Measurements from ENCODE around the gene SLC17A5.
"Not testable (repeated sequence)": the region's sequence is repeated elsewhere in the genome, so short reads cannot be mapped to it uniquely, and the experiment has no call there.

SLC17A5 gene

DNA sequence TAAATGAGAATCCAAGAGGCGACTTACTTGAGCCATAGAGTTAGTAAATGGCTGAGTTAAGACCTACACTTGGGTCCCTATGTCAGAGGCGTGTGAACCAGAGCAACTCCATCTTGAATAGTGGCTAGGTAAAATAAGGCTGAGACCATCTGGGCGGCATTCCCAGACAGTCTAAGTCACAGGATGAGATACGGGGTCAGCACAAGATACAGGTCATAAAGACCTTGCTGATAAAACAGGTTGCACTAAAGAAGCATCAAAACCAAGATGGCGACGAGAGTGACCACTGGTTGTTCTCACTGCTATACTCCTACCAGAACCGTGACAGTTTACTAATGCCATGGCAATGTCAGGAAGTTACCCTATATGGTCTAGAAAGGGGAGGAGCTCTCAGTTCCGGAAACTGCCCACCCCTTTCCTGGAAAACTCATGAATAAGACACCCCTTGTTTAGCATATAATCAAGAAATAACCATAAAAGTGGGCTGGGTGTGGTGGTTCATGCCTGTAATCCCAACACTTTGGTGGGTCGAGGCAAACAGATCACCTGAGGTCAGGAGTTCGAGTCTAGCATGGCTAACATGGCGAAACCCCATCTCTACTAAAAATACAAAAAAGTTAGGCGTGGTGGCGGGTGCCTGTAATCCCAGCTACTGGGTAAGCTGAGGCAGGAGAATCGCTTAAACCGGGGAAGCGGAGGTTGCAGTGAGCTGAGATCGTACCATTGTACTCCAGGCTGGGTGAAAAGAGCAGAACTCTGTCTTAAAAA, 89.0 kb downstream of the SLC17A5 start:
- DNase-seq: peak; percentile 14

DNA sequence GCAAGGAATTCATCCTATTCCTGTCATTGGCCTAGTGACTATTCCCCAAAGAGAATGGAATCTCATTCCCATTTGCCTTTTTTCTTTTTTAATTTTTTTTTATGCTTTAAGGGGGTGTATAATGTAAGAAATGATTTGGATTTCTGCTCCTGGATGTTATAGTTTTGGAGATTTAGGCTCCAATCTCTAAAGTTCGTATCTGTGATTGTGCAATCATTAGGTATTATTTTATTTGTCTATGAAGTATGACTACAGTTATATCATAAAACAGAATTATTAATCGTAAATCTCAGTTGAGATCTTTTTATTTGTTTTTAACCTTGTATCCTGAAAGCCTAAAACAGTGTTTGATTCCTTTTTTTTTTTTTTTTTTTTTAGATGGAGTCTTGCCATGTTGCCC, 91.2 kb downstream of the SLC17A5 start:
- DNase-seq: no peak

DNA sequence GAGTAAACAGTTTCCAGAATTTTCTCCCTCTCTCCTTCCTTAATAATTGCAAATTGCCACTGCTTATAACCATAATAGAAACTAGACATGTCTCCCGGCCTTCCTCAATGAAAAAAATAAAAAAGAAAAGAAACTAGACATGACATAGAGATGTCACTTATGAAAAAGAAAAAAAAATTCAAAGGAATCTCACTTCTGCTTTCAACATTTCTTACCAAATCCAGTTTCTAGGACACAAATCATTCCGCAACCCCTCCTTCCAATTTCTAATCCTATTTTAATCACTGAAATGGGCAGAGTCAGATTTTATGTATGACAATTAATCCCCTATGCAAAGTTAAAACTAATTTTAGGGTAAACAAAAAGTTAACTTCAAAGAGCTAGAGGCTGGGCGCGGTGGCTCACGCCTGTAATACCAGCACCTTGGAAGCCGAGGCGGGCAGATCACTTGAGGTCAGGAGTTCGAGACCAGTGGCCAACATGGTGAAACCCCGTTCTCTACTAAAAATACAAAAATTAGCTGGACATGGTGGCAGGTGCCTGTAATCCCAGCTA, 92.9 kb downstream of the SLC17A5 start:
- DNase-seq: peak; percentile 25

DNA sequence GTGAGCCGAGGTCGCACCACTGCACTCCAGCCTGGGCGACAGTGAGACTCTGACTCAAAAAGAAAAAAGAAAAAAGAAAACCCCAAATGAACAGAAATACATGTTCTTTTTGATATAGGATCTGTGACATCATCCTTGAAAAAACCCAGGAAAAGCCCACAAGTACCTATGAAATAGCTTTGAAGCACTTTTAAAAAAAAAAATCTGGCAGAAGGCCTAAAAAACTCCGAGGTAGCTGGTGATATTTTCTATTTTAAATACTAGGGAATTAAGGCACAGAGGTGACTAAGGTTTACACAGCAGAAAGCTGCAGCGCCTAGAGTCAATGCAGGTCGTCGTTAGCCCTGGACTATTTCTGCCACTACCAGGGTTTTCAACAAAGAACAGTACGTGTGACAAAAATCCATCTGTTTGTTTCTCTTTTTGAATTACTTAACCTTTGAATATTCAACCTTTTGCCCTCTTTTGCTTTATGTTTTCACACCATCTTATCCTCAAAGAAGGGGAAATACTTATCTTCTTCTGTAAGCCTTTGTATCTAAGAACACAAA, 93.5 kb downstream of the SLC17A5 start:
- DNase-seq: peak; percentile 53

DNA sequence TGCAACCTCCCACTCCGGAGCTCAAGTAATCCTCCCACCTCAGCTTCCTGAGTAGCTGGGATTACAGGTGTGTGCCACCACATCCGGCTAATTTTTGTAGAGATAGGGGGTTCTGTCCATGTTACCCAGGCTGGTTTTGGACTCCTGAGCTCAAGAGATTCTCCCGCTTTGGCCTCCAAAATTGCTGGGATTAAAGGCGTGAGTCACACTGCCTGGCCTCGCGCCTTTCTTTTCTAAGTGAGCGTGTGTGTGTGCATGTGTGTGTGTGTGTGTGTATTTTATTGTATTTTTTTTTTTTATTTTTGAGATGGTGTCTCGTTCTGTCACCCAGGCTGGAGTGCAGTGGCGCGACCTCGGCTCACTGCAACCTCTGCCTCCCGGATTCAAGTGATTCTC, 94.4 kb downstream of the SLC17A5 start:
- peak; percentile 43 for DNase-seq

DNA sequence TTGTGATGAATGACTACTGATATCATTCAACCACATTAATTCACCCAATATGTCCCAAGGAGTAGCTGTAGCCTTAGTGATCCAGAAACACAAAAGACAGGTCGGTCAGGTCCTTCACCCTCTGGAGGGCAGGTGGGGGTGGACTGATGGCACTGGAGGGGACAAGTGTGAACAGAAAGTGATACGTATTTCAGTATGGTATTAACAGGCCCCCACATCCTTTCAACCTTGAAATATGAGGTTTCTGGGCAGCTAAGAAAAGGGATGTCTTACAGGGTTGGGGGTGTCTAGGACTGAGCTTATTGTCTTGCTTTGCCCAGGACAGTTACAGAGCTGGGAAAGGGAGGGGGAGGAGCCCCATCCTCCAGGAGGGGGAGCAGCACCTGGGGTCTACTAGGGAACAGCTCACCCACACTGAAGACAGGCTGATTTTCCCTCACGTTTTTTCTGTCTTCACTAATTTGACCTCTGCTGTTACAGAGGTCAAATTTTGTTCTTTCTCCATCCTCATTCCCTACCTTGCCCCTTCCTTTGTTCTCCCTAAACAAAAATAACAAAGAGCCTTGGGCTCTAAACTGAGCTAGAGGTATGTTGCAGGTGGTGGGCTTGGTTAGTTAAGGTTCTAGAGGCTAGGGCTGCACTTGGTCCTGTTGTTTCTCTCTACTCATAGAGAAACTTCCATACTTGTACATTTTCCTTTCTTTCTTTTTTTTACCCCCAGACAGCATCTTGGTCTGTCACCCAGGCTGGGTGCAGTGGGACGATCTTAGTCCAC, 95.0 kb downstream of the SLC17A5 start:
- peak; percentile 28 for DNase-seq

DNA sequence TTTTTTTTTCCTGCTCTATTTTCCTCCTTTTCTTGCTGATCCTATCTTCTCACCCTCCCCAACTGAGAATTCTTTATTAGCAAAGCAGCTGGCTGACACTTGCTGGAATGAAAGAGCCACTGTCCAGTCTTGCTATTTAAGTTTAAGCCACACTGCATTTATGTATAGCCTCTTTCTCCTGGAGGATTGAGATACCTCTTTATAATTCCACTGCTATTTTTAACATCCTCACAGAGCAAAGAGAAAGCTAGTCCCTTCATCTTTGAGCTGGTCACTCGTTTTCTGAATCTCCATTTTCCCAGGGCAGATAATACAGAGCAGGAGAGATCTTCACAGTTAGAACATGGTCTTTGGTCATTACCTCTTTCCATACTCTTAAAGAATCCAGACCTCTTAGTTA, 97.0 kb downstream of the SLC17A5 start:
- no peak for DNase-seq

DNA sequence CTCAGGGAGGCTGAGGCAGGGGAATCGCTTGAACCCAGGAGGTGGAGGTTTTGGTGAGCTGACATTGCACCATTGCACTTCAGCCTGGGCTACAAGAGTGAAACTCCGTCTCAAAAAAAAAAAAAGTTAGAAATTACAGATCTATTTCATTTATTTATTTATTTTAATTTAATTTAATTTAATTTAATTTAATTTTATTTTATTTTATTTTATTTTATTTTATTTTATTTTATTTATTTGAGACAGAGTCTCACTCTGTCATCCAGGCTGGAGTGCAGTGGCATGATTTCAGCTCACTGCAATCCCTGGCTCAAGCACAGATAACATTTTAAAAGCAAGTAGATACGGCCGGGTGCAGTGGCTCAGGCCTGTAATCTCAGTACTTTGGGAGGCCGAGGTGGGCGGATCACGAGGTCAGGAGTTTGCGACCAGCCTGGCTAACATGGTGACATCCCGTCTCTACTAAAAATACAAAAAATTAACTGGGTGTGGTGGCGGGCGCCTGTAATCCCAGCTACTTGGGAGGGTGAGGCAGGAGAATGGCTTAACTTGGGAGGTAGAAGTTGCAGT, 98.3 kb downstream of the SLC17A5 start:
- DNase-seq: not testable (repeated sequence)

DNA sequence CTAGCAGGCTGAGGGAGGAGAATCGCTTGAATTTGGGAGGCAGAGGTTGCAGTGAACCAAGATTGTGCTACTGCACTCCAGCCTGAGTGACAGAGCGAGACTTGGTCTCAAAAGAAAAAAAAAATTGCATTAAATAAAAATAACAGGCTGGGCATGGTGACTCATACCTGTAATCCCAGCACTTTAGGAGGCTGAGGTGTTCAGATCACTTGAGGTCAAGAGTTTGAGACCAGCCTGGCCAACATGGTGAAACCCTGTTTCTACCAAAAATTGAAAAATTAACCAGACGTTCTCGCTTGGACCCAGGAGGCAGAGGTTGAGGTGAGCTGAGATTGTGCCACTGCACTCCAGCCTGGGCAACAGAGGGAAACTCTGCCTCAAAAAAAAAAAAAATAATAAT, 102.7 kb downstream of the SLC17A5 start:
- not testable (repeated sequence) for DNase-seq

DNA sequence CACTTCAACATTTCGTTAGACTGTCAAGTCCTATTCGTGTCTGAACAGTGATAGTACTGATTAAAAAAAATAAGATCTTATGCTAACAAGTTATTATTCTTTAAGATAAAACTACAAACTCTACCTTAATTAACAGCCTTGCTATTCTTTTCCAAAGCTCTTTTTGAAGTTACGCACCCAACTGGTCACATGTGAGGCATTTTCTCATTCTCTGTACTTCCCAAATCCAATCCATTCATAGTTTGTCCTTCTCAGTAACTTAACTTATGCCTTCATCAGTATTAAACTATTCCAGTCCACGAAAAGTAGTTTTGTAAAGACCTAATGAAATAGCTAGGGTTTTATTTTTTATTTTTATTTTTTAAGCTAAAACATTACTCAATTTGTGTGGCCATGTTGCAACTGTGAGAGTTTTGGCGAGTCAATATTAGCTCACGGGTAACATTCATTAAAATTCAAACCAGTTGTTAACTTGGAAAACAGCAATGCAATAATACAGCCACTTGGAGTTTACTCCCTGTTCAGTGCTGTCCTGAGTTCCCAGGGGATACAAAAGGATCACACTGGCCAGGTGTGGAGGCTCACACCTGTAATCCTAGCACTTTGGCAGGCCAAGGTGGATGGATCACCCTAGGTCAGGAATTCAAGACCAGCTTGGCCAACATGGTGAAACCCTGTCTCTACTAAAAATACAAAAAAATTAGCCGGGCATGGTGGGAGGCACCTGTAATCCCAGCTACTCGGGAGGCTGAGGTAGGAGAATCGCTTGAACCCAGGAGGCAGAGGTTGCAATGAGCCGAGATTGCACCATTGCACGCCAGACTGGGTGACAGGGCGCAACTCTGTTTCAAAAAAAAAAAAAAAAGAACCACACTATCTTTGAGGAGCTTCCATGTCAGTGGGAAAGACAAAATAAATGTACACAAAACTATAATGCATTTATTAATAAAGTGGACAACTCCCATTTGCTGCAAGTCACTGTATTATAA, 105.0 kb downstream of the SLC17A5 start:
- DNase-seq: peak; percentile 2

DNA sequence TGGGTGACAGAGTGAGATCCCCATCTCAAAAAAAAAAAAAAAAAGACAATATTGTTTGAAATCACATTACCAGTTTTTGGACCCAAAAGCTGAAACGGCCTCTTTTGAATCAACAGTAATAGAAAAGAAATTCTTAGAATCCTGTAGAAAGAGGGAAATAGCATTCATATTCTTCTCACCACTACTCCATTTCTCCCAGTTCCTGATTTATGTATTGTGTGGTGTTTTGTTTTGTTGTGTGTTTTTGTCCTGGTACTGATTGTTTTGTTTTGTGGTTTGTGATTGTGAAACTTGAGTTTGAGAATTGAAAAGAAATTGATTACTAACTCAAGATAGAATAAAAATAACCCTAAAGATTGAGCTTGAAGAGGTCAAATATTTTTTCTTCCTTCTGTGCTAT, 106.8 kb downstream of the SLC17A5 start:
- no peak for DNase-seq

Measured in activated effector memory CD4-positive, alpha-beta T cell treated with anti-CD3 and anti-CD28 coated beads, Interleukin-2, amount 50 U/mL, for 16 hours (primary cell).